HG02840 (cell line): ENCODE measurements around the gene ZNF654.

Experiments used
- ATAC-seq: cut with Tn5 transposase; IDR thresholded peaks from one replicate; pipeline ENCODE4 v1.9.1; 2021; ENCODE audit warnings: mild to moderate bottlenecking, moderate library complexity, moderate number of reproducible peaks; ENCODE audit not compliant: unreplicated experiment, low FRiP score

The ZNF654 gene

GRCh38 chr3:88191872-88192409 lies 132.9 kb downstream of the ZNF654 start:
- no peak for ATAC-seq

- ATAC-seq = no peak
Observed at GRCh38 chr3:88192631-88193030, 133.6 kb downstream of the ZNF654 start.
